ENCODE results near the gene ATP5F1E.
"Not testable (repeated sequence)": the region's sequence is repeated elsewhere in the genome, so short reads cannot be mapped to it uniquely, and the experiment has no call there.

ATP5F1E gene

DNA sequence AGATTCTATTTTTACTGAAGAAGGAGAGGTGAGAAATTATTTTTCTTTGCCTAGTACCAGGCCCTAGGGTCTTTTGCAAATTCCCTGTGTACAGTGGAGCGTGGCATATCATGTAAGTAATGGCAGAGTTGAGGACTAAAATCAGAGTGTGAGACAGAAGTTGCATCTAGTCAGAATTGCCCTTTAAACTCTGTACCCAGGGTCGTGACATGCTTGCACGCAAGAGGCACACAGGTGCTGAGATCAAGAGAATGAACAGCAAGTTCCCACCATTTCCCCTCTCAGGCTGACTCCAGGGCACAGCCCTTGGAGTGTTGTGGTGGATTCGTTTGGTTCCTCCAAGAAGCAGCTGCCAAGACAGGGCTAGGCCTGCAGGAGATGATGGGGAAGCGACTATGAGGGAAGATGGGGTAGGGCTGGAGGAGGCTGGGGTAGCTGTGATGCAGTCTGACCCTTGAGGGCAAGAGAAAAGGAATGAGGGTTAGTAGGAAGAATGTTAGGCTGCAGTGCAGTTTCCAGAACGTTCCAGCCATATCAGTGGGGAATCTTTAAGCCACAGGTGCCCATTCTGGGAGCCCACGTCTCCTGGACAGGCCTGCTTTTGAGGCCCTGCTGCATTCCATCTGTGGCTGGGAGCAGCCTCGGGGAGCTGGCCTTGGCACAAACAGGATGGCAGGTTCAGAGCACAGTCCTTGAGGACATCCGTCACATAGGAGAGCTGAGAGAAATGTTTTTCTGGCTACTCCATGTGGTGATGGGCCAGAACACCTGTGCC lies 44.2 kb downstream of the ATP5F1E start:
- DNase-seq, result no peak

GRCh38 chr20:58986968-58987517 lies 45.1 kb downstream of the ATP5F1E start:
- no peak for DNase-seq

GRCh38 chr20:58986286-58986967 lies 45.7 kb downstream of the ATP5F1E start:
- DNase-seq, result no peak

GRCh38 chr20:58985656-58986055 lies 46.5 kb downstream of the ATP5F1E start:
- DNase-seq, result no peak

GRCh38 chr20:58984691-58985090 lies 47.4 kb downstream of the ATP5F1E start:
- DNase-seq, result no peak

DNA sequence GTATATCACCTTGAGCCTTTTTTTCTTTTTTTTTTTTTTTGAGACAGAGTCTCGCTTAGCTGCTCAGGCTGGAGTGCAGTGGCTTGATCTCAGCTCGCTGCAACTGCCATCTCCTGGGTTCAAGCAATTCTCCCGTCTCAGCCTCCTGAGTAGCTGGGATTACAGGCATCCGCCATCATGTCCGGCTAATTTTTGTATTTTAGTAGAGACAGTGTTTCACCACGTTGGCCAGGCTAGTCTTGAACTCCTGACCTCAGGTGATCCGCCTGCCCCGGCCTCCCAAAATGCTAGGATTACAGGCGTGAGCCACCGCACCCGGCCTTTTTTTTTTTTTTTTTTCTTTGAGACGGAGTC lies 49.0 kb downstream of the ATP5F1E start:
- not testable (repeated sequence) for DNase-seq

- DNase-seq, result no peak
Measured at GRCh38 chr20:58982406-58983114, 49.6 kb downstream of the ATP5F1E start.

- peak; percentile 26 for DNase-seq
Measured at GRCh38 chr20:58981628-58982364, 50.3 kb downstream of the ATP5F1E start.

DNA sequence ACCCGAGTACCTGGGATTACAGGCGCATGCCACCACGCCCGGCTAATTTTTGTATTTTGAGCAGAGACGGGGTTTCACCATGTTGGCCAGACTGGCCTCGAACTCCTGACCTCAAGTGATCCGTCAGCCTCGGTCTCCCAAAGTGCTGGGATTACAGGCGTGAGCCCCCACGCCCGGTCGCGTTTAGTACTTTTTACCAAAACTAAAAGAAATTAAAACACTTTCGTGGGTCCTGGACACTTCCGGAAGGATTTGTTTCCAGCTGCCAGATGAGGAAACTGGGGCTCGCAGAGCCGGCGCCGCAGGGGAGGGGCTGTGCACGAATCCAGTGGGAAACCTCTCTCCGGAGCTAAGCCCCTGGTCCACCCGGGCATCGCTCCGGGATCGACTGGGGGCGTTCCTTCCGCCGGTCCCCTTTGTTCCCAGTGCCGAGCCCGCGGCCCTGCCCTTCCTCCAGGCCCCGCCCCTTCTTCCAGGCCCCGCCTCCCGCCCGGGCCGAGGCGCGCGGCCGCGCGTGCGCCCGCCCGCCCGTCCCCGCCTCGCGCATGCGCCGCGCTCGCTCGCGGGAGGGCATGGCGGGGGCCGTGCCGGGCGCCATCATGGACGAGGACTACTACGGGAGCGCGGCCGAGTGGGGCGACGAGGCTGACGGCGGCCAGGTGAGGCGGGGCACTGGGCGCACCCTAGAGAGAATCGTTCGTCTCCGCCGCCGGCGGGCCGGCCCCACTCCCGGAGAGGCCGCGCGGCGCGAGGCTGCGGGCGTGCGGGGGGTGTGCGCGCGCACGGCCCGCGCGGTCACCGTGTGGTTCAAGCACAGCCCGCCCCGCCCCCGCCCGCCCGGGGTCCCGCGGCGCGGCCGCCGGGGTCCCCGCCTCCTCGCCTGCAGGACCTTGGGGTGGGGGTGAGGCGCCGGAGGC lies 51.2 kb downstream of the ATP5F1E start, which contains the start of gene NELFCD:
Gene NELFCD (plus strand): TSS at position 546 of the 917 bp plus-strand sequence. CDS start 54 bp downstream, at position 600.
- DNase-seq, result peak; percentile 91

DNA sequence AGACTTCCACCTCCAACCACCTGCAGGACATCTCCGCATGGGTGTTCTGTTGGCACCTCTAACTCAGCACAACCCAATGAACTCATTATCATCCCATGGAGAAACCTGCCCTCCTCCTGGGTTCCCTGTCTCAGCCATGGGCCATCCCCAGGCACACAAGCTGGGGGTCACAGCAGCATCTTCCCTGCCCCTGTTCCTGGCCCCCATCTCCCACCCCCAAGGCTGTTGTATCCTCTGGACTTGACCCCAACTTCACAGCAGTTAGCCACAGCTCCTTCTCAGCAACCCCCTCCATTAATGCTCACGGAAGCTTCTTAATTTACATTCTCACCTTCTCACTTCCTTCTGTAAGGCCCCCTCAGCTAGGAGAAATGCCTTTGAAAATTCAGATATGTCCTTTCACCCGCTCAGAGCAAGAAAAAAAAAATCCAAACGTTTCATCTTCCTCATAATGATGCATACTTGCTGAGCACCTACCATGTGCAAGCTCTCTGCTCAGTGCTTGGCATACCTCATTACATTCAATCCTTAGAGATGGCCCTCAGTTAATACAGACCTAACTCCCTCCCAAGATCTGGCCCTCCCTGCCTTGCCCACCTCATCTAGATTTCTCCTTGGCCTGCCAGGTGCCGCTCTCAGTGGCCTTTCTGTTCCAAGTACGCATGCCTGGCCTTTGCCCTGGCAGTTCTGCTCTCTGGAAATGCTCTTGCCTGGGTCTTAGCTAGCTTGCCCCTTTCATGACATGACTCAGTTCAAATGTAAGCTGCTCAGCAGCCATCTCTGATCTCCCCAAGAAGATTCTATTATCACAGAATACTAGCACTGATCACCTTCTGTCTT lies 53.6 kb downstream of the ATP5F1E start:
- DNase-seq, result no peak

DNA sequence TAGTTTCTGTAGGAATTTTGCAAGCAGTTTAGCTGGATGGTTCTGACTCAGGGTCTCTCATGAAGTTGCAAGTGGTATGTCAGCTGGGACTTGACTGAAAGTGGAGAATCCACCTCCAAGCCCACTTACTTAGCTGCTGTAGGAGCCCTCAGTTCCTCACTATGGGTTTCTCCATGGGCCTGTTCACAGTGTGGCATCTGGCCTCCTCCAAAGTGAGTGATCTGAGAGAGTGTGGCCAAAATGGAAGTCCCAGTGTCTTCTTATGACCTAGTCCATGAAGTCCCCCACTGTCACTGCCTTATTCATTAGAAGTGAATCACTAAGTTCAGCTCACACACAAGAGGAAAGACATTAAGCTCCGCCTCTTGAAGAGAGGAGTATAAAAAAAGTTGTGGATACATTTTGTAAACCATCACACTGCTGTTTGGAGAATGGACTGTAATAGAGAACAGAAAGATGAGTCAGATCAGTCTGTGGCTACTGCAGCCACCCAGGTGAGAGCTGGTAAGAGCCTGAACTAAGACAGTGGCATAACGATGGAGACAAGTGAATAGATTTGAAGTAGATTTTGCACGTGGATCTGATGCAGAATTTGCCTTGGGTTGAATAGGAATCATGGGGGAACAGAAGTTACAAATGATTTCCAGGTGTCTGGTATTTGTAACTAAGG lies 55.9 kb downstream of the ATP5F1E start:
- no peak for DNase-seq
